PC-3 (cell line): ENCODE data around the gene SERGEF. TPM values are rescaled to one million over a fixed set of nuclear protein-coding genes. Genes with fewer than 3 reads are reported as not detected.

Source experiments
- ATAC-seq: fragments of 200-7000 bp; cut with Tn5 transposase; 2 replicates; pipeline ENCODE4 v1.9.1; 2020; ENCODE audit warnings: mild to moderate bottlenecking, moderate library complexity
- BruUV-seq: library from RNA; stranded (reverse); fragments of 400-500 nt; replicated peaks from 2 replicates; lab custom pipeline; 2021; lab: Mats Ljungman, UMichigan
- CTCF ChIA-PET: fragments of 300-600 bp; sonication (Branson Sonifier 250); formaldehyde crosslinking; loops from one replicate; lab custom pipeline; 2022; ENCODE audit warnings: antibody characterized with exemption; lab: Charles Lee
- POLR2A ChIA-PET: fragments of 300-600 bp; sonication (Branson Sonifier 250); formaldehyde crosslinking; loops from one replicate; lab custom pipeline; 2022; ENCODE audit warnings: antibody characterized with exemption; ENCODE audit not compliant: unreplicated experiment; lab: Charles Lee
- DNase-seq: peaks from one replicate; pipeline ENCODE4 v3.0.0-alpha.2; 2015
- H2AFZ ChIP-seq: fragments of 300-600 bp; sonication (generic); 2 replicates; pipeline ENCODE4 v1.6.0; 2016; ENCODE audit warnings: antibody characterized with exemption, low read length
- H3F3A ChIP-seq: fragments of 300-600 bp; sonication (generic); one replicate; pipeline ENCODE4 v1.6.0; 2017; ENCODE audit warnings: antibody characterized with exemption, low read length, control low read depth, mild to moderate bottlenecking; ENCODE audit not compliant: unreplicated experiment
- H3K27ac ChIP-seq: fragments of 300-600 bp; sonication (generic); 2 replicates; pipeline ENCODE4 v1.5.1; 2016; ENCODE audit warnings: mild to moderate bottlenecking, low read length
- H3K27me3 ChIP-seq: fragments of 300-600 bp; sonication (generic); 2 replicates; pipeline ENCODE4 v1.6.1; 2016; ENCODE audit warnings: low read length, mixed read lengths
- H3K36me3 ChIP-seq: fragments of 300-600 bp; sonication (generic); 2 replicates; pipeline ENCODE4 v1.6.1; 2016; ENCODE audit warnings: low read depth, mixed run types, low read length, mixed read lengths
- H3K4me1 ChIP-seq: fragments of 300-600 bp; sonication (generic); 2 replicates; pipeline ENCODE4 v1.5.1; 2016; ENCODE audit warnings: low read length; ENCODE audit not compliant: insufficient read depth
- H3K4me2 ChIP-seq: fragments of 300-600 bp; sonication (generic); 2 replicates; pipeline ENCODE4 v1.6.0; 2016; ENCODE audit warnings: low read length
- H3K4me3 ChIP-seq: fragments of 300-600 bp; sonication (generic); 2 replicates; pipeline ENCODE4 v1.5.1; 2016; ENCODE audit warnings: mild to moderate bottlenecking, low read length, mixed read lengths
- H3K79me2 ChIP-seq: fragments of 300-600 bp; sonication (generic); 2 replicates; pipeline ENCODE4 v1.6.1; 2017; ENCODE audit warnings: low read length, mixed read lengths
- H3K9ac ChIP-seq: fragments of 300-600 bp; sonication (generic); 2 replicates; pipeline ENCODE4 v1.6.0; 2016; ENCODE audit warnings: mild to moderate bottlenecking, low read length
- H3K9me2 ChIP-seq: fragments of 300-600 bp; sonication (generic); replicated peaks from 2 replicates; pipeline ENCODE4 v1.6.1; 2016; ENCODE audit warnings: mixed run types, low read length, mixed read lengths
- H3K9me3 ChIP-seq: fragments of 300-600 bp; sonication (generic); 2 replicates; pipeline ENCODE4 v1.6.1; 2016; ENCODE audit warnings: low read length, mixed read lengths
- H4K20me1 ChIP-seq: fragments of 300-600 bp; sonication (generic); 2 replicates; pipeline ENCODE4 v1.6.1; 2016; ENCODE audit warnings: low read length, mixed read lengths
- EZH2 ChIP-seq: fragments of 300-600 bp; sonication (generic); IDR thresholded peaks from one replicate; pipeline ENCODE4 v1.6.1; 2017; ENCODE audit warnings: antibody characterized with exemption, mild to moderate bottlenecking, low read length; ENCODE audit not compliant: unreplicated experiment
- EZH2phosphoT487 ChIP-seq: fragments of 300-600 bp; sonication (generic); IDR thresholded peaks from 2 replicates; pipeline ENCODE4 v1.6.1; 2018; ENCODE audit warnings: mild to moderate bottlenecking, antibody characterized with exemption, low read length, borderline replicate concordance
- intact Hi-C: fragments of 100-400 bp; cut with micrococcal nuclease; formaldehyde crosslinking; loops from 2 replicates; pipeline ENCODE4 v1.9.0; 2023
- total RNA-seq: library from RNA; depleted of rRNA; stranded (reverse); fragments of >200 nt; gene quantifications from 2 replicates; pipeline ENCODE4 v1.2.3, GENCODE V29; 2014
- TF ChIP-seq, protein P1 (sequence below): fragments of 300-600 bp; sonication (generic); conservative IDR thresholded peaks from 2 replicates; pipeline ENCODE4 v1.5.1; 2017; ENCODE audit warnings: antibody characterized with exemption, low read depth, mild to moderate bottlenecking, low read length

The SERGEF gene
- total RNA-seq, 1 experiment from 2014 or later = 13.7 TPM

DNA sequence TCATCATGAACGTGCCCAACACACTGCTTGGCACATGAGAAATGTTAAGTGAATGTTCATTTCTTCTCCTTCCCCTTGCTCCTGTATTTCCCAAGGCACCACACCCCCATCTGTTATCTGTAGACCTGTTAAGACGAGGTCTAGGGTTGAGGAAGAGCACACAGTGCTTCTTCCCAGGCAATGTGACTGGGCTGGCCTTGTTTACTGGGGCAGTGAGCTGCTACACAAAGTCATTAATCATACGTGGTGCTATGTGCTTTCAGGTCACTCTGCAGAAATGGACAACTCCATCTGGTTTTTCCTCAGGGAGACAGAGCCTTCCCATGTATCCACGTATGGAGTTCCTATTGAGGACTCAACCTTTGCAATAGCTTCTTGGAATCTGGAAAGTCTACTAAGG, 159.6 kb downstream of the SERGEF start:
- peak; percentile 20; the same call in 1 of the 2 replicates for ATAC-seq
- Histone ChIP-seq H3K27ac (no peak overlapping the region; the same call in 1 of the 2 replicates), H3K4me1 (0 out of 2 replicates have a peak, but pooled peaks cover 6% of the 10 kb centered on the region), H3K9me2 (no peaks in the 10 kb centered on the region), H3F3A (no peaks in the 10 kb centered on the region), H3K79me2 (no peaks in the 10 kb centered on the region), H3K27me3 (no peaks in the 10 kb centered on the region), H4K20me1 (no peaks in the 10 kb centered on the region), H3K36me3 (no peaks in the 10 kb centered on the region), H3K4me2 (no peak overlapping the region), H3K9ac (no peak overlapping the region), H3K4me3 (no peak overlapping the region), H3K9me3 (no peaks in the 10 kb centered on the region), H2AFZ (no peak overlapping the region)
- ChIA-PET CTCF (no interaction called here), POLR2A (no interaction called here)
- no peak for DNase-seq
- TF ChIP-seq, protein P1, sequence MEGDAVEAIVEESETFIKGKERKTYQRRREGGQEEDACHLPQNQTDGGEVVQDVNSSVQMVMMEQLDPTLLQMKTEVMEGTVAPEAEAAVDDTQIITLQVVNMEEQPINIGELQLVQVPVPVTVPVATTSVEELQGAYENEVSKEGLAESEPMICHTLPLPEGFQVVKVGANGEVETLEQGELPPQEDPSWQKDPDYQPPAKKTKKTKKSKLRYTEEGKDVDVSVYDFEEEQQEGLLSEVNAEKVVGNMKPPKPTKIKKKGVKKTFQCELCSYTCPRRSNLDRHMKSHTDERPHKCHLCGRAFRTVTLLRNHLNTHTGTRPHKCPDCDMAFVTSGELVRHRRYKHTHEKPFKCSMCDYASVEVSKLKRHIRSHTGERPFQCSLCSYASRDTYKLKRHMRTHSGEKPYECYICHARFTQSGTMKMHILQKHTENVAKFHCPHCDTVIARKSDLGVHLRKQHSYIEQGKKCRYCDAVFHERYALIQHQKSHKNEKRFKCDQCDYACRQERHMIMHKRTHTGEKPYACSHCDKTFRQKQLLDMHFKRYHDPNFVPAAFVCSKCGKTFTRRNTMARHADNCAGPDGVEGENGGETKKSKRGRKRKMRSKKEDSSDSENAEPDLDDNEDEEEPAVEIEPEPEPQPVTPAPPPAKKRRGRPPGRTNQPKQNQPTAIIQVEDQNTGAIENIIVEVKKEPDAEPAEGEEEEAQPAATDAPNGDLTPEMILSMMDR = no peak
- no peak for TF ChIP-seq EZH2phosphoT487
- TF ChIP-seq EZH2 = no peak
- intact Hi-C loops = no loop called here
- BruUV-seq = no TSS peak

DNA sequence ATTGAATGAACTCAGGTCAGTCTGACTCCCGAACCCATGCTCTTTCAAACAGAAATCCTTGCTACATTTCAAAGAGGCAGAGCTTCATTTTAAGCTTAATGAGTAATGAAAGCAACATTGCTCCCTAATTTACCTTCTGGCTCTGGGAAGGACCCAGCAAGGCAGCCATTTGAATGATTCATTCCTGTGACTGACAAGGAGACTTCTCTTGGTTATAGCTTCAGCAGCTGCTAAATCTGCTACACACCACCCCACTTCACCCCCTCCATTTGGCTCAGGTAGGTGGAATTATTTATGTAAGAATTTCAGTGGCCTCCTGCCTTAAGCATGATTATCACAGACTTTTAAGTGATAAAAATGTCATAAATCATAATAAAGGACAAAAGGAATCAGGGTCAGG, 160.6 kb downstream of the SERGEF start:
- Histone ChIP-seq H3K36me3 (no peaks in the 10 kb centered on the region), H3K4me2 (no peak overlapping the region), H3K4me3 (no peak overlapping the region), H2AFZ (no peak overlapping the region), H3K79me2 (no peaks in the 10 kb centered on the region), H3K9ac (no peak overlapping the region), H3K27ac (no peak overlapping the region), H4K20me1 (no peaks in the 10 kb centered on the region), H3K9me2 (no peaks in the 10 kb centered on the region), H3K4me1 (peaks cover 10% of the 10 kb centered on the region), H3K9me3 (no peaks in the 10 kb centered on the region), H3K27me3 (no peaks in the 10 kb centered on the region), H3F3A (no peaks in the 10 kb centered on the region)
- intact Hi-C loops = no loop called here
- CTCF ChIA-PET = no interaction called here
- BruUV-seq = no TSS peak
- POLR2A ChIA-PET = no interaction called here
- DNase-seq = no peak
- TF ChIP-seq, protein P1 = no peak
- TF ChIP-seq EZH2phosphoT487 (no peak), EZH2 (no peak)
- no peak for ATAC-seq

DNA sequence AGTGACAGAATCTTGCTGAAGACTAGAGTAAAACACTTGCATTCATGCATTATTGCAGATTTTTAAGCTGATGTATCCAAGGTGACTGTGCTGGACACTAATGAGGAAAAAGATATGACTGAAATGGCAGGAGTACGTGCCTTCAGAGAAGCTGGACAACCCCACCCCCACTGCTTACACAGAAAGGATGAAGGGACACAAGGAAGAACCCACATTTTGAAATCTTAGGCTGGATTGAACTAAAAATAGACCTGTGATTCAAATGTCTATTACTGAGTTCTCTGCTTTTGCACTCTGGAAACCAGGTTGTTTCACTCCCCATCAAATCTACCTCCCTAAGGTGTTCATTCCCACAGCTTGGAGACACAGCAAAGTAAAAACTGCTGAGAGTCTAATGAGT, 161.2 kb downstream of the SERGEF start:
- no peaks in the 10 kb centered on the region for H3F3A ChIP-seq
- no peak overlapping the region for H3K4me2 ChIP-seq
- no peak overlapping the region for H3K4me3 ChIP-seq
- H3K79me2 ChIP-seq = no peaks in the 10 kb centered on the region
- H3K36me3 ChIP-seq = no peaks in the 10 kb centered on the region
- H3K27me3 ChIP-seq = no peaks in the 10 kb centered on the region
- DNase-seq (no peak), ATAC-seq (no peak)
- H3K4me1 ChIP-seq = peaks cover 16% of the 10 kb centered on the region
- ChIA-PET POLR2A (no interaction called here), CTCF (no interaction called here)
- no peaks in the 10 kb centered on the region for H3K9me3 ChIP-seq
- H4K20me1 ChIP-seq = no peaks in the 10 kb centered on the region
- no TSS peak for BruUV-seq
- H3K27ac ChIP-seq = no peak overlapping the region
- no peak overlapping the region for H2AFZ ChIP-seq
- no peak for TF ChIP-seq EZH2
- TF ChIP-seq, protein P1 = no peak
- TF ChIP-seq EZH2phosphoT487 = no peak
- no peak overlapping the region for H3K9ac ChIP-seq
- intact Hi-C loops = no loop called here
- H3K9me2 ChIP-seq = no peaks in the 10 kb centered on the region
